DND-41 (cell line): ENCODE data around the gene C1orf21.

Experiments used
- CTCF ChIP-seq: IDR thresholded peaks from 2 replicates; pipeline ENCODE4 v1.5.1; 2012; ENCODE audit warnings: borderline replicate concordance, low read length, moderate library complexity, mild to moderate bottlenecking; ENCODE audit not compliant: poor library complexity, severe bottlenecking; ENCODE audit errors: extremely low read depth
- EZH2 ChIP-seq: IDR thresholded peaks from 3 replicates; pipeline ENCODE4 v1.6.1; 2012; ENCODE audit warnings: borderline replicate concordance, low read depth, mild to moderate bottlenecking, moderate library complexity, low read length, inconsistent platforms; ENCODE audit not compliant: severe bottlenecking

- no peak for TF ChIP-seq EZH2
- TF ChIP-seq CTCF, result no peak
These were observed 259.4 kb downstream of the C1orf21 start for GRCh38 chr1:184646178-184646701.
